Measurements from ENCODE around the gene AGBL1.
"Not testable (repeated sequence)": the region's sequence is repeated elsewhere in the genome, so short reads cannot be mapped to it uniquely, and the experiment has no call there.

The AGBL1 gene

GRCh38 chr15:86872782-86873181 is 793.1 kb downstream of the AGBL1 start:
- DNase-seq (ENCODE audit: low read depth): no peak

- no peak for DNase-seq (ENCODE audit: low read depth)
Observed at GRCh38 chr15:86875067-86875466, 795.4 kb downstream of the AGBL1 start.

GRCh38 chr15:86876387-86876944 is 796.8 kb downstream of the AGBL1 start:
- DNase-seq (ENCODE audit: low read depth): no peak

GRCh38 chr15:86877171-86877631 is 797.5 kb downstream of the AGBL1 start:
- DNase-seq (ENCODE audit: low read depth): no peak

- not testable (repeated sequence) for DNase-seq (ENCODE audit: low read depth)
Observed at GRCh38 chr15:86878844-86879243, 799.2 kb downstream of the AGBL1 start.

GRCh38 chr15:86879250-86880229 is 799.9 kb downstream of the AGBL1 start:
- DNase-seq (ENCODE audit: low read depth): no peak

- no peak for DNase-seq (ENCODE audit: low read depth)
Observed at GRCh38 chr15:86885616-86886015, 805.9 kb downstream of the AGBL1 start.

- DNase-seq (ENCODE audit: low read depth): no peak
Observed at GRCh38 chr15:86892774-86893449, 813.2 kb downstream of the AGBL1 start.

- no peak for DNase-seq (ENCODE audit: low read depth)
Observed at GRCh38 chr15:86894269-86894668, 814.6 kb downstream of the AGBL1 start.

- no peak for DNase-seq (ENCODE audit: low read depth)
Observed at GRCh38 chr15:86903642-86904421, 824.2 kb downstream of the AGBL1 start.

- no peak for DNase-seq (ENCODE audit: low read depth)
Observed at GRCh38 chr15:86905625-86906256, 826.1 kb downstream of the AGBL1 start.

- DNase-seq (ENCODE audit: low read depth): no peak
Observed at GRCh38 chr15:86906376-86906775, 826.7 kb downstream of the AGBL1 start.

- DNase-seq (ENCODE audit: low read depth): no peak
Observed at GRCh38 chr15:86911022-86911421, 831.4 kb downstream of the AGBL1 start.

GRCh38 chr15:86912661-86913060 is 833.0 kb downstream of the AGBL1 start:
- DNase-seq (ENCODE audit: low read depth): no peak

- no peak for DNase-seq (ENCODE audit: low read depth)
Observed at GRCh38 chr15:86915811-86916331, 836.2 kb downstream of the AGBL1 start.

GRCh38 chr15:86916671-86917360 is 837.1 kb downstream of the AGBL1 start:
- no peak for DNase-seq (ENCODE audit: low read depth)

- no peak for DNase-seq (ENCODE audit: low read depth)
Observed at GRCh38 chr15:86917361-86917671, 837.6 kb downstream of the AGBL1 start.

GRCh38 chr15:86919581-86919980 is 839.9 kb downstream of the AGBL1 start:
- DNase-seq (ENCODE audit: low read depth): no peak

- DNase-seq (ENCODE audit: low read depth): no peak
Observed at GRCh38 chr15:86929461-86929860, 849.8 kb downstream of the AGBL1 start.

GRCh38 chr15:86932456-86932855 is 852.8 kb downstream of the AGBL1 start:
- no peak for DNase-seq (ENCODE audit: low read depth)

- DNase-seq (ENCODE audit: low read depth): no peak
Observed at GRCh38 chr15:86935841-86936240, 856.2 kb downstream of the AGBL1 start.

All from activated T-helper 9 cell treated with anti-CD3 and anti-CD28 coated beads, Interleukin-2, amount 50 U/mL, for 16 hours (primary cell).